Ovary (tissue), 3 donors: ENCODE data around the gene CABP4.

Experiments used
- EP300 ChIP-seq: sonication (generic); formaldehyde crosslinking; IDR thresholded peaks from one replicate; pipeline ENCODE4 v1.6.1; 2017; ENCODE audit warnings: antibody characterized with exemption
- POLR2A ChIP-seq: fragments of 450-650 bp; IDR thresholded peaks from one replicate; pipeline ENCODE4 v1.6.1; 2017; ENCODE audit warnings: antibody characterized with exemption, mild to moderate bottlenecking, moderate library complexity
- TF ChIP-seq, protein P1 (sequence below), 3 donors: fragments of 450-650 bp in 2 of 3; fragments of 200-600 bp in 1 of 3; IDR thresholded peaks; one replicate each; pipeline versions ENCODE4 v1.5.1 to v1.8.0; 2016 to 2022; ENCODE audit warnings: antibody characterized with exemption in 3 of 3, mild to moderate bottlenecking in 1 of 3
- donor health status: DM: no; HTN: no; CAD: no.

DNA sequence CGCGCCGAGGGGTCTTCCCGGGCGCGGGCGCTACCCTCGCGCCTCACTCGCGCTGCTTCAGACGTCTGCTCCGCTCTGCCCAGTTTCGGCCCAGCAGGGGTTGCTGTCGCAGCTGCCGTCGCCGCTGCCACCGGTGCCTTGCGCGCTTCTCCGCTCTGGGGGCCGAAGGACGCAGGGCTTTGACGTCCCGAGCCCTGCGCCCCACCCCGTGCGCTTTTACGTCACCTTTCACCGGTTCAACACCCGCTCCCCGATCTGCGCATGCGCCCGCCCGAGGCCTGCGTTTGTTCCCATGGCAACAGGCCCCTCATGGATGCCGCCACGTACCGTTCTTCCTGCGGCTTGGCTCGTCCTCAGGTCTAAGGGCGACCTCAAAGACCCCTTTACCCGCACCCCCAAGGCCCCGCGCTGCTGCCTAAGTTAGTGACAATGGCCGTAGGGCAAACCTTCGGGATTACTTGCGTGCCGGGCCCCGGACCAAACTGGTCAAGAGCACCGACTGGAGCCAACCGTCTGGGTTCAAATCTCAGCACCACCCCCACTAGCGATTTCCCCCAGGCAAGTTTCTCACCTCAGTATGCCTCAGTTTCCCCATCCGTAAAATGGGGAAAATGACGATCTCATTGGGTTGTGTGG lies 53.5 kb downstream of the CABP4 start:
- TF ChIP-seq, protein P1, sequence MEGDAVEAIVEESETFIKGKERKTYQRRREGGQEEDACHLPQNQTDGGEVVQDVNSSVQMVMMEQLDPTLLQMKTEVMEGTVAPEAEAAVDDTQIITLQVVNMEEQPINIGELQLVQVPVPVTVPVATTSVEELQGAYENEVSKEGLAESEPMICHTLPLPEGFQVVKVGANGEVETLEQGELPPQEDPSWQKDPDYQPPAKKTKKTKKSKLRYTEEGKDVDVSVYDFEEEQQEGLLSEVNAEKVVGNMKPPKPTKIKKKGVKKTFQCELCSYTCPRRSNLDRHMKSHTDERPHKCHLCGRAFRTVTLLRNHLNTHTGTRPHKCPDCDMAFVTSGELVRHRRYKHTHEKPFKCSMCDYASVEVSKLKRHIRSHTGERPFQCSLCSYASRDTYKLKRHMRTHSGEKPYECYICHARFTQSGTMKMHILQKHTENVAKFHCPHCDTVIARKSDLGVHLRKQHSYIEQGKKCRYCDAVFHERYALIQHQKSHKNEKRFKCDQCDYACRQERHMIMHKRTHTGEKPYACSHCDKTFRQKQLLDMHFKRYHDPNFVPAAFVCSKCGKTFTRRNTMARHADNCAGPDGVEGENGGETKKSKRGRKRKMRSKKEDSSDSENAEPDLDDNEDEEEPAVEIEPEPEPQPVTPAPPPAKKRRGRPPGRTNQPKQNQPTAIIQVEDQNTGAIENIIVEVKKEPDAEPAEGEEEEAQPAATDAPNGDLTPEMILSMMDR (IDR thresholded peaks at IDR 0.05): peak in 1 of 3 donors; percentile 6
- TF ChIP-seq POLR2A: peak; percentile 48
- TF ChIP-seq EP300: peak; percentile 36
